ENCODE results near the gene ADGRG6.

DNA sequence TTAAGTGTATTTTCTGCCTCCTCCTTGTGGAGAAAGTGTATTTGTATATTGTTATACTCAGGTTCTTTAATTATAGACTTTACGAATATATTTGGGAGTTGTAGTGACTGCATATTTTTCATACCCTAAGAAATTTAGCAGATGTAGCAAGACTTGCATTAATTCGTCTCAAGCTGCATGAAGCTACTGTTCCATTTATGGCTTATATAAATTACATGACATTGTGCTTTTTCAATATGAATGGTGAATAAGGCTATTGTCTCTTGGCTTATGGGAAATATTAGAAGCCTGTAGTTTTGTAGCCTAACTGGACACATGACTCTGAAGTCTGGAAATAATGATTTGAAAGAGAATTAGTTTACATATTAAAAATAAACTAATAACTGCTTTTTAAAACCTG lies 2.4 kb downstream of the ADGRG6 start:
- TF ChIP-seq CTCF (IDR thresholded peaks at IDR 0.05) (no peak), POLR2AphosphoS5 (IDR thresholded peaks at IDR 0.05) (no peak), POLR2A (IDR thresholded peaks at IDR 0.05) (no peak)

All from breast epithelium (tissue), 3 donors.